ENCODE results near the gene MYRFL. TPM values are rescaled to one million over a fixed set of nuclear protein-coding genes. Genes with fewer than 3 reads are reported as not detected.

MYRFL gene
- total RNA-seq, 4 donors from 2014 or later, result not detected

DNA sequence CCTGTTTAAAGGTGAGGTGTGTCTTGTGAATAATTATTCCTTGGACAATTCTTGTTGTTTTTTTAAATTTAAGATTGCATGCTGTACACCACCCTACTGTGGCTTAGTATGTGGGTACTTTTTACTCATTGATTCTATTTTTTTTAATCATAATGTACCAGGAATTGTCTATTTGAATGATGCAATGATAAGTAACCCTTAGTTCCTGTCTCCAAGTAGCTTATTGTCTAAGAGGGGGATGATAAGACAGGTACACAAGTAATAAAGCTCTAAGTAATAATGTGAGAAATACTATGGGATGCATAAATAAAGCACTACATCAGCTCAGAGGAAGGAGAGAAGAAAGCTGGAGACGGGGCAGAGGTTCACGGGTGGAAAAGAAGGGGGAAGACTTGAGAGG, 90.9 kb downstream of the MYRFL start:
- H3K36me3 ChIP-seq, result no peaks in the 10 kb centered on the region
- WGBS, 2 donors (ENCODE audit: low coverage in 1 of 2), result 71 to 87% methylated on average over 2 of the region's 2 CpGs

GRCh38 chr12:69916544-69917235, 91.7 kb downstream of the MYRFL start:
- no peaks in the 10 kb centered on the region for H3K36me3 ChIP-seq
- H3K4me3 ChIP-seq, result no peak overlapping the region
- peak overlapping the region in 2 of 4 donors; percentile 33 to 49 for H3K27ac ChIP-seq
- no peaks in the 10 kb centered on the region for H3K4me1 ChIP-seq
- no peaks in the 10 kb centered on the region for H3K27me3 ChIP-seq
- TF ChIP-seq, protein P1, sequence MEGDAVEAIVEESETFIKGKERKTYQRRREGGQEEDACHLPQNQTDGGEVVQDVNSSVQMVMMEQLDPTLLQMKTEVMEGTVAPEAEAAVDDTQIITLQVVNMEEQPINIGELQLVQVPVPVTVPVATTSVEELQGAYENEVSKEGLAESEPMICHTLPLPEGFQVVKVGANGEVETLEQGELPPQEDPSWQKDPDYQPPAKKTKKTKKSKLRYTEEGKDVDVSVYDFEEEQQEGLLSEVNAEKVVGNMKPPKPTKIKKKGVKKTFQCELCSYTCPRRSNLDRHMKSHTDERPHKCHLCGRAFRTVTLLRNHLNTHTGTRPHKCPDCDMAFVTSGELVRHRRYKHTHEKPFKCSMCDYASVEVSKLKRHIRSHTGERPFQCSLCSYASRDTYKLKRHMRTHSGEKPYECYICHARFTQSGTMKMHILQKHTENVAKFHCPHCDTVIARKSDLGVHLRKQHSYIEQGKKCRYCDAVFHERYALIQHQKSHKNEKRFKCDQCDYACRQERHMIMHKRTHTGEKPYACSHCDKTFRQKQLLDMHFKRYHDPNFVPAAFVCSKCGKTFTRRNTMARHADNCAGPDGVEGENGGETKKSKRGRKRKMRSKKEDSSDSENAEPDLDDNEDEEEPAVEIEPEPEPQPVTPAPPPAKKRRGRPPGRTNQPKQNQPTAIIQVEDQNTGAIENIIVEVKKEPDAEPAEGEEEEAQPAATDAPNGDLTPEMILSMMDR (IDR thresholded peaks at IDR 0.05), result no peak
- TF ChIP-seq POLR2AphosphoS5 (IDR thresholded peaks at IDR 0.05) (no peak), EP300 (IDR thresholded peaks at IDR 0.05) (no peak), POLR2A (IDR thresholded peaks at IDR 0.05) (no peak)
- H3K9me3 ChIP-seq, result no peaks in the 10 kb centered on the region
- ATAC-seq, result peak; percentile 71
- WGBS, 2 donors (ENCODE audit: low coverage in 1 of 2), result 27 to 41% methylated on average over 5 of the region's 5 CpGs

More for the DNA sequence above, 90.9 kb downstream of the MYRFL start:
- Histone ChIP-seq H3K27me3 (no peaks in the 10 kb centered on the region), H3K4me3 (no peak overlapping the region), H3K27ac (no peak overlapping the region), H3K4me1 (no peaks in the 10 kb centered on the region), H3K9me3 (no peaks in the 10 kb centered on the region)
- ATAC-seq, result no peak
- no peak for TF ChIP-seq POLR2AphosphoS5 (IDR thresholded peaks at IDR 0.05)
- TF ChIP-seq POLR2A (IDR thresholded peaks at IDR 0.05), result no peak

DNA sequence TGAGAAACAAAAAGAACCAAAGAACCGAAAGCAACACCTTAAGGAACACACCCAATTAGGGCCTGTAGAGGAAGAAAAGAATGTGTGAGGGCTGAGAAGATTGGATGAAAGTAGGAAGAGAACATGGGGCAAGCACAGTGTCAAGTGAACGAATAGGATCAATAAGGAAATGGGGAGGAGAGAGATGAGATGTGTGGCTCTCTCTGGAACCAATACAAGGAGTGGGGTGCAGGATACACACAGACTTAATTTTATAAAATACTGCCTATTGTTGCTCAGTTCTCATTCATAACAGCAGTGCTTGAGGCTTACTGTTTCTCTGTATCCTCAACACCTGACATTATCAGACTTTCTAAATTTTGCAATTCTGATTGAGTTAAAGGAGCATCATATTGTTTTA, 93.3 kb downstream of the MYRFL start:
- Histone ChIP-seq H3K9me3 (no peaks in the 10 kb centered on the region), H3K27ac (no peak overlapping the region), H3K27me3 (no peaks in the 10 kb centered on the region), H3K4me3 (no peak overlapping the region), H3K36me3 (no peaks in the 10 kb centered on the region), H3K4me1 (no peaks in the 10 kb centered on the region)
- WGBS, 2 donors (ENCODE audit: low coverage in 1 of 2), result 70 to 90% methylated on average over 2 of the region's 2 CpGs
- no peak for ATAC-seq
- TF ChIP-seq, protein P1 (IDR thresholded peaks at IDR 0.05), result no peak
- TF ChIP-seq POLR2A (IDR thresholded peaks at IDR 0.05), result no peak
- TF ChIP-seq POLR2AphosphoS5 (IDR thresholded peaks at IDR 0.05), result no peak
- TF ChIP-seq EP300 (IDR thresholded peaks at IDR 0.05), result no peak

GRCh38 chr12:69919495-69919894, 94.5 kb downstream of the MYRFL start:
- WGBS, 2 donors (ENCODE audit: low coverage in 1 of 2), result 39 to 40% methylated on average over 3 of the region's 3 CpGs
- Histone ChIP-seq H3K9me3 (no peaks in the 10 kb centered on the region), H3K4me3 (no peak overlapping the region), H3K27ac (no peak overlapping the region), H3K27me3 (no peaks in the 10 kb centered on the region), H3K36me3 (no peaks in the 10 kb centered on the region), H3K4me1 (no peaks in the 10 kb centered on the region)
- TF ChIP-seq, protein P1 (IDR thresholded peaks at IDR 0.05), result no peak
- no peak for TF ChIP-seq POLR2A (IDR thresholded peaks at IDR 0.05)
- no peak for TF ChIP-seq EP300 (IDR thresholded peaks at IDR 0.05)
- TF ChIP-seq POLR2AphosphoS5 (IDR thresholded peaks at IDR 0.05), result no peak
- ATAC-seq, result no peak

GRCh38 chr12:69921831-69922230, 96.8 kb downstream of the MYRFL start:
- Histone ChIP-seq H3K4me3 (no peak overlapping the region), H3K27me3 (no peaks in the 10 kb centered on the region), H3K36me3 (no peaks in the 10 kb centered on the region), H3K9me3 (no peaks in the 10 kb centered on the region), H3K27ac (no peak overlapping the region), H3K4me1 (no peaks in the 10 kb centered on the region)
- TF ChIP-seq POLR2A (IDR thresholded peaks at IDR 0.05), result no peak
- TF ChIP-seq, protein P1 (IDR thresholded peaks at IDR 0.05), result no peak
- TF ChIP-seq EP300 (IDR thresholded peaks at IDR 0.05), result no peak
- TF ChIP-seq POLR2AphosphoS5 (IDR thresholded peaks at IDR 0.05), result no peak
- 56 to 69% methylated on average over 4 of the region's 4 CpGs for WGBS, 2 donors (ENCODE audit: low coverage in 1 of 2)
- ATAC-seq, result no peak

Data from gastroesophageal sphincter (tissue), 4 donors.